Muscle of back (tissue), 11 donors: Measurements from ENCODE around the gene SEZ6L2. TPM values are rescaled to one million over a fixed set of nuclear protein-coding genes. Genes with fewer than 3 reads are reported as not detected.

ENCODE experiments used
- DNase-seq, 3 donors: peaks; one replicate each; pipeline versions ENCODE4 v3.0.0 to v3.0.0-alpha.2; 2013
- polyA plus RNA-seq, 10 donors: library from polyadenylated mRNA; unstranded; fragments of 120-200 nt; gene quantifications; one replicate each; pipeline ENCODE4 v1.2.1, GENCODE V29; 2013; ENCODE audit not compliant: insufficient read length in 10 of 10

SEZ6L2 gene
- polyA plus RNA-seq, 10 donors = 0.87 to 4.2 (median 1.8) TPM

DNA sequence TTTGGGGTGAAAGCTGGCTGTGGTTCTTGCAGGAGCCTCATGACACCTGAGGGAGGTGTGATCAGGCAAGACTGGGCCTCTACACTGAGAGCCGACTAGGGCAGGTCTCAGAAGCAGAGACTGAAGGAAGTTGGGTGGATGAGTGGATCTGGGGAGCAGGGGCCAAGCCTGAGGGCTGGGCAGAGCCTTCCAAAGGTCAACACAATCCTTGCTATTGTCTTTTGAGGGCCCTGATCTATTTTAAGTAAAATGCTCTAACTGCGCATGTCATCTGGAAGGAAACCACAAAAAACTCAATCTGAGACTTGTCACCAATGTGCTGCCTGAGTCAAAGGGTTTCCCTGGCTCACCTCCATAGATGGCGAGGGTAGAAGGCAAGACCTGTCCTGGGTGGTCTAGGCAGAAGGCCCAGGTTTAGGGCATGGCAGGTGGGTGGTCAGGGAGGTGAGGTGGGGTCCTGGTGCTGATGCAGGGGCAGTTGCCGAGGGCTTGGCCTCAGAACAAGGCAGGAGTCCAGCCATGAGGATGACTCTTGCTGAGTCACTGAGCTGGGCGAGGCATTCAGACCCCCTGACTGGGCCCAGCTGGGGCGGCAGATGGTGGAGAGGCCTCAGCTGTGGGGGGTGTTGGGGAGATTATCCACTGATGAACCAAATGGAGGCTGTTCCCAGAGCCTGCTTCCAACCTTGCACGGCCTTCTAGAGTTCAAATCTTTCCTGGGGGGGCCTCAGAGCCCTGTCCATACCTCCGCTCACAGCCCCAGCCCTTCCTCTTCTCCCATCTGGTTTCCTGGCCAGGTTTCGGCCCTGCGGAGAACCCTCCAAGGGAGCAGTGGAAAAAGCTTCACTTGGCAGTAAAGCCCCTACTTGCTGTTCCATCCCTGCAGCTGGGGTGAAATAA is 74.0 kb downstream of the SEZ6L2 start:
- peak in 2 of 3 donors; percentile 48 to 82 for DNase-seq

DNA sequence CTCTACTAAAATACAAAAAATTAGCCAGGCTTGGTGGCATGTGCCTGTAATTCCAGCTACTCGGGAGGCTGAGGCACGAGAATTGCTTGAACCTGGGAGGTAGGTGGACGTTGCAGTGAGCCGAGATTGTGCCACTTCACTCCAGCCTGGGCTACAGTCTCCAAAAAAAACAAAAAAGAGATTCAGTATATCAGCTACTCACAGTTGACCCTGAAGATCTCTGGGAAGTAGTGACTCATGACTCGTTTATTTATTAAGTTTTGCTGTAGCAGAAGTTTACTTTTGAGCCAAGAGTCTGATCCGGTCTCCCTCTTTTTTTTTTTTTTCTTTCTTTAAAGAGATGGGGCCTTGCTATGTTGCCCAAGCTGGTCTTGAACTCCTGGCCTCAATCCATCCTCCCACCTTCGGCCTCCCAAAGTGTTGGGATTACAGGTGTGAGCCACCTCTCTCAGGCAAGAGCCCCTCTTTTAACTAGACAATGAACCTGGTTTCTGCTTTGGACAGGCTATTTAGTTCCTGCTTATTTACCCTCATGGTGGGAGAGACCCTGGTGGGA is 74.7 kb downstream of the SEZ6L2 start:
- DNase-seq = peak in 1 of 3 donors; percentile 51

- peak in 1 of 3 donors; percentile 39 for DNase-seq
Measured at GRCh38 chr16:29821643-29822115, 77.7 kb downstream of the SEZ6L2 start.

Other genes starting within 250 kb of the SEZ6L2 start
- 1 to 10 TPM in 6 of 10 donors, under 1 TPM in 4; 0.51 to 5.1 (median 1.2) TPM for gene SPN, start 236.3 kb downstream of the SEZ6L2 start, polyA plus RNA-seq
- gene QPRT, start 220.4 kb downstream of the SEZ6L2 start, polyA plus RNA-seq = 10 to 100 TPM; 47.6 to 64.3 (median 57.5) TPM
- gene C16orf54, start 153.6 kb downstream of the SEZ6L2 start, polyA plus RNA-seq = 1 to 10 TPM in 1 of 10 donors, under 1 TPM in 9; 0.10 to 3.2 (median 0.26) TPM
- under 1 TPM in 1 of 10 donors, not detected in 9; 0.07 TPM for gene ZG16, start 121.3 kb downstream of the SEZ6L2 start, polyA plus RNA-seq
- gene KIF22, start 108.8 kb downstream of the SEZ6L2 start, polyA plus RNA-seq = 10 to 100 TPM; 25.2 to 51.3 (median 29.4) TPM
- 100 to 1,000 TPM; 191 to 282 (median 243) TPM for gene MAZ, start 93.0 kb downstream of the SEZ6L2 start, polyA plus RNA-seq
- 10 to 100 TPM in 9 of 10 donors, 1 to 10 TPM in 1; 8.4 to 28.3 (median 12.6) TPM for gene PRRT2, start 87.4 kb downstream of the SEZ6L2 start, polyA plus RNA-seq
- 10 to 100 TPM; 21.5 to 37.3 (median 28.2) TPM for gene PAGR1, start 83.4 kb downstream of the SEZ6L2 start, polyA plus RNA-seq
- gene MVP, start 79.1 kb downstream of the SEZ6L2 start, polyA plus RNA-seq = 10 to 100 TPM; 15.8 to 31.4 (median 18.7) TPM
- gene CDIPT, start 36.3 kb downstream of the SEZ6L2 start, polyA plus RNA-seq = 10 to 100 TPM; 31.4 to 50.1 (median 38.6) TPM
- gene ASPHD1, start 938 bp upstream of the SEZ6L2 start, polyA plus RNA-seq = under 1 TPM; 0.19 to 0.79 (median 0.46) TPM
- gene KCTD13, start 26.7 kb upstream of the SEZ6L2 start, polyA plus RNA-seq = 10 to 100 TPM in 5 of 10 donors, 1 to 10 TPM in 5; 7.8 to 14.5 (median 9.9) TPM
- 10 to 100 TPM; 54.7 to 68.3 (median 61.6) TPM for gene TMEM219, start 62.5 kb upstream of the SEZ6L2 start, polyA plus RNA-seq
- 10 to 100 TPM; 25.1 to 39.2 (median 32.9) TPM for gene TAOK2, start 74.3 kb upstream of the SEZ6L2 start, polyA plus RNA-seq
- 10 to 100 TPM in 9 of 10 donors, 1 to 10 TPM in 1; 9.5 to 19.3 (median 12.7) TPM for gene HIRIP3, start 96.1 kb upstream of the SEZ6L2 start, polyA plus RNA-seq
- gene INO80E, start 96.7 kb upstream of the SEZ6L2 start, polyA plus RNA-seq = 10 to 100 TPM; 26.6 to 41.4 (median 30.4) TPM
- gene DOC2A, start 111.5 kb upstream of the SEZ6L2 start, polyA plus RNA-seq = 1 to 10 TPM in 4 of 10 donors, under 1 TPM in 6; 0.48 to 1.8 (median 0.92) TPM
- gene C16orf92, start 123.6 kb upstream of the SEZ6L2 start, polyA plus RNA-seq = not detected
- 1 to 10 TPM in 3 of 10 donors, under 1 TPM in 7; 0.44 to 1.9 (median 0.95) TPM for gene TLCD3B, start 131.7 kb upstream of the SEZ6L2 start, polyA plus RNA-seq
- 1,000 to 10,000 TPM; 1,170 to 2,766 (median 2,118) TPM for gene ALDOA, start 166.2 kb upstream of the SEZ6L2 start, polyA plus RNA-seq
- gene PPP4C, start 176.4 kb upstream of the SEZ6L2 start, polyA plus RNA-seq = 10 to 100 TPM; 44.3 to 78.8 (median 57.1) TPM
- under 1 TPM; 0.32 to 0.82 (median 0.56) TPM for gene TBX6, start 192.4 kb upstream of the SEZ6L2 start, polyA plus RNA-seq
- gene YPEL3, start 196.7 kb upstream of the SEZ6L2 start, polyA plus RNA-seq = 10 to 100 TPM; 22.6 to 34.3 (median 27.0) TPM
- 1 to 10 TPM; 3.9 to 9.5 (median 5.3) TPM for gene GDPD3, start 214.0 kb upstream of the SEZ6L2 start, polyA plus RNA-seq
- 10 to 100 TPM; 35.8 to 50.2 (median 44.2) TPM for gene MAPK3, start 223.7 kb upstream of the SEZ6L2 start, polyA plus RNA-seq